Fibroblast of skin of back (primary cell): ENCODE measurements around the gene CLEC18A. TPM values are rescaled to one million over a fixed set of nuclear protein-coding genes. Genes with fewer than 3 reads are reported as not detected.
"Not testable (repeated sequence)": the region's sequence is repeated elsewhere in the genome, so short reads cannot be mapped to it uniquely, and the experiment has no call there.

Experiments used
- DNase-seq: peaks from one replicate; pipeline ENCODE4 v3.0.0-alpha.2; 2013
- polyA plus RNA-seq, 2 experiments: library from polyadenylated mRNA; unstranded; fragments of 120-200 nt; gene quantifications; one replicate each; pipeline ENCODE4 v1.2.1, GENCODE V29; 2013; ENCODE audit not compliant: insufficient read length in 2 of 2

The CLEC18A gene
- 0.12 TPM for polyA plus RNA-seq (2013, experiment 1 of 2; ENCODE audit: insufficient read length)
- 0.08 TPM for polyA plus RNA-seq (2013, experiment 2 of 2; ENCODE audit: insufficient read length)

DNA sequence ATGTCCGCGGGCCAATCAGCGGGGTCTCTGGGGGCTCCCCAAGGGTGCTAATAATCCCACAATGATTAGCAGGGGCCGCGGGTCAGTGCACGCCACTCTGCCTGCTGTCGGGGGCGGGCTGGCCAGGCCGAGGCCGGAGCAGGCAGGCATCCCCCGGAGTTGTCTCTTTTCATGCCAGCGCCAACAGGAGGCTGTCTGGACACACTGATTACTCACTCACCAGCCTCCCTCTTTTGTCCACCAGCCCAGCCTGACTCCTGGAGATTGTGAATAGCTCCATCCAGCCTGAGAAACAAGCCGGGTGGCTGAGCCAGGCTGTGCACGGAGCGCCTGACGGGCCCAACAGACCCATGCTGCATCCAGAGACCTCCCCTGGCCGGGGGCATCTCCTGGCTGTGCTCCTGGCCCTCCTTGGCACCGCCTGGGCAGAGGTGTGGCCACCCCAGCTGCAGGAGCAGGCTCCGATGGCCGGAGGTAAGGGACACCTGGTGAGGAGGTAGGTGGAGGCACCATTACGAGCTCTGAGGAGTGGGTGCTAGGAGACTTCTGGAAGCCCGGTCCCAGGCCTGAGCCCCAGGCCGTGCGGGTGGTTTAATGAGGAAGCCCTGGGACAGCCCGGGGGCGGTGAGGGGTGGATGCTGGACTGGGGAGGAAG lies at the start of gene CLEC18A:
Gene CLEC18A (plus strand): TSS at position 318 of the 655 bp plus-strand sequence. CDS start 33 bp downstream, at position 351.
- DNase-seq, result not testable (repeated sequence)

DNA sequence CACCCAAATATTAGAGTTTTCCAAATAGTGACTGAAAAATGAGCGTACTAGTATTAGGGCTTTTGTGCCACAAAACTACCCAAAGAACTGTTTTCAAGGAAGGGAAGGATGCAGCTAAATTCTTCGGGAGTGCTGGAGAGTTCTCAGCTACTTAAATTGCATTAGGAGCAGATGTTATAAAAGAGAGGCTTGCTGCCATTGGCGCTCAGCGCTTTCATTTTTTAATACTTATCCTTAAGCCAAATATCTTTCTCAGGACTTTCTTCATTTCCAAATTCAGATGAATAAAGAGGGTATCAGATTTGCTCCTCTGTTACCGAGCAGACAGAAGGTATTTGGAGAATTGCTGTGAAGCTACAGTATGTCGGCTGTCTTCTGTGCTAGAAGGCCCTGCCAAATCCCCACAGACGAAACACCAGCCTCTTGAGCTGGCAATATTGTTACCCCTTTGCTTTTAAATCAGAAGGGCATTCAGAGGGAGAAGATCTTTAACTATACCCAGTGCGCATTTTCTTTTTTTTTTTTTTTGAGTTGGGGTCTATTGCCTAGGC lies 47.2 kb upstream of the CLEC18A start:
- DNase-seq, result no peak

DNA sequence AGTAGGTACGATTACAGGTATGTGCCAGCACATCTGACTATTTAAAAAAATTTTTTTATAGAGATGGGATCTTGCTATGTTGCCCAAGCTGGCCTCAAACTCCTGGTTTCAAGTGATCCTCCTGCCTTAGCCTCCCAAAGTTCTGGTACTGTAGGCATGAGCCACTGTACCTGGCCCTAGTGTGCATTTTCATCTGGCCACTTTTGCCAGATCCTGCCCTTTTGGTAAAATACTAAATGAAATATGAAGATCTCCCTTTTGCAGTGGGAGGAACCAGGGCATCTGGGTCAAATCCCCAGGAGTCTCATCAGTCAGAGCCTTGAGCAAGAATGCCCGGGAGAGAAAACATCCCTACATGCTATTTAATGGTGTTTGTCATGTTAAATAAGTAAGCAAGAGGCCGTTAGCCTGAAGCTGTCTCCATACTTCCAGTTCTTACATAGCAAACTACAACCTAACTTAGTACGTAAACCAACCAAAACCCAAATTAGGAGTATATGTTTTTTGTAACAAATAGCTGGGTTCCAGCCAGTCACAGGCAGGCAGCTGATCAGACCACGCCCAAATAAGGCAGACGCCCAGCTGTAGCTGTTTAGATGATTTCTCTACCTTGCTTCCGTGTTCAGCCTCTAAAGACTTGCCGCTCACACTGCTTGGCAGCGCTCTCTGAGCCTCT lies 46.5 kb upstream of the CLEC18A start:
- DNase-seq, result no peak

DNA sequence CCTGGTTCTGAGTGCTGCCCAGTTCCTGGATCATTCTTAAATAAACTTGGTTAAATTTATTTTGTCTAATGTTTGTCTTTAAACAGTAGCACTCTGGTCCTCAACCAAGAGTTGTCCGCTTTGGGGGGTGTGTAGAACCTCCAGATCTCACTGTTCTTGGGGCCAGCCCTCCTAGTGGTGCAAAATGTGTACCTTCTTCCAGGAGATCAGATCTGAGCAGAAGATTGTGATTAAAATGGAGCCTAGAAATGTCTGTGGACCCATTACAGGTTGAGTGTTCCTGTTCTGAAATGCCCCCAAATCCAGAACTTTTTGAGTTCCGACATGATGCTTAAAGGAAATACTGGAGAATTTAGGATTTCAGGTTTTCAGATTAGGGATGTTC lies 46.0 kb upstream of the CLEC18A start:
- DNase-seq, result no peak

DNA sequence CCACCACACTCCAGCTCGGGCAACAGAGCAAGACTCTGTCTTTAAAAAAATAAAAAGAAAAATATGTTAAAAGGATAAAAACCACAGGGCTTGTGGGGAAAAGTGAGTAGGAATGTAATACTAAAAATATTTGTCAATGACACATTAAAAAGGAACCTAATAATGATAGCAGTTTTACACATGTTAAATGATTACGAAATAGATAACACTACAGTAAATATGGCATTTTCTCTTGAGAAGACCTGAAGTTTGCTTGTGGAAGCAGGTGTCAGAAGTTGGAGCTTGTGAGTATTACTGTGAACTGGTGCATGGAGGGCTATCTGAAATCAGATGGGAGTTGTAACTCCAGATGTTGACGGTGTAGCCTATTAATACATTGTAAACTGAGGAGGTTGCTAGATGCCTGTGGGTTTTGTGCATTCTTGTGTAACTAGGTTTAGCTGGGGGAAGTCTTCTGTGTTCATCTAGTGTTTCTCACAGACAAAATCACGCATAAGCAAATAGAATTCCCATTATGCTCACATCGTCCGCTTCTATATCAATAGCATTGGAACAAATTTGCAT lies 44.2 kb upstream of the CLEC18A start:
- peak; percentile 68 for DNase-seq

DNA sequence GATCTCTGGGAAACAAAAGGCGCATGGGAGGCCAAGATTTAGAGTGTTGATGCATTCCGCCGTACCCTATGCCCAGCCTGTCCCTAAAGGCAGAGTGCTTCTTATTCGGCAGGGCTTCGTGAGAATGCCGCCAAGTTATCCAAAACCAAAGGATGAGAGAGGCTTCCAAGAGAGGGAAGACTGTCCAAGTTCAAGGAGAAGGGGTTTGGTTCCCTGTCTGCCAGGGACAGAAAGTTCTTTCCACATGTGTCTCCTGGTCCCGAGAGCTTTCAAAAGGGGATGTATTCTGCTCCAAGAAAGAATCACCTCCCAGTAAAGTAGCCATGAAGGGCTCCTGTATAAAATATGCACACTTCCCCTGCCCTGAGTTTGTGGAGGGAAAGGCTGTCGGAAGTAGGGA lies 42.1 kb upstream of the CLEC18A start:
- DNase-seq, result no peak

DNA sequence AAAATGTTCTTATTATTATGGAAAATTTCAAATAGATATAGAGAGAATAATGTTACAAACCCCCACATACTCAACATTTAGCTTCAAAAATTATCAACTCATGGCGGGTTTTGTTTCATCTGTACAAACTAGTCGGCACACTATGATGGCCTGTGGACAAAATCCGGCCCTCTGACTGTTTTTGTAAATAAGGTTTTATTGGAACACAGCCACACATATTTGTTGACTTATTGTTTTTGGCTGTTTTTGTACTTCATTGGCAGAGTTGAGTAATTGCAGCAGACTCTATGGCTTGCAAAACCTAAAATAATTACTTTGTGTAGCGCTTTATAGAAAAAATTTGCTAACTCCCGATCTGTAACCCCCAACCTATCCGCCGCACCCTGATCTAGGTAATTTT lies 41.4 kb upstream of the CLEC18A start:
- DNase-seq, result no peak

DNA sequence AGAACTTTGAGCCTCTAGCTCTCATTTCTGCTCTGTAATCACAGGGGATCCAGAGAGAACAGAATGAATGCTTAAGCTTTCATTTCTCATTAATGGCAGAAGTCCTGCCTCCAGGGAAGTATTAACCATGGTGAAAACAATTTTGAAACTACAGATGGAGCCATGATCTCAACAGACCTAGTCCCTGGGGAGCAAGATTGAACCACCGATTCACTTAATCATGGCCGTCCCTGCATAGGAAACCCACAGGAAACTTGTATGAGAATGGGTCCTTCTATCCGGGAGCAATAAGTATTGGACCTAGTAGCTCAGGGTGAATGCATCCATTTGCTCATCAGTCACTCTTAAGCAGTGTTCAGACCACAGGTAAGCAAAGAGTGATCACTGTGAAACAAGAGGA lies 40.2 kb upstream of the CLEC18A start:
- DNase-seq, result no peak

DNA sequence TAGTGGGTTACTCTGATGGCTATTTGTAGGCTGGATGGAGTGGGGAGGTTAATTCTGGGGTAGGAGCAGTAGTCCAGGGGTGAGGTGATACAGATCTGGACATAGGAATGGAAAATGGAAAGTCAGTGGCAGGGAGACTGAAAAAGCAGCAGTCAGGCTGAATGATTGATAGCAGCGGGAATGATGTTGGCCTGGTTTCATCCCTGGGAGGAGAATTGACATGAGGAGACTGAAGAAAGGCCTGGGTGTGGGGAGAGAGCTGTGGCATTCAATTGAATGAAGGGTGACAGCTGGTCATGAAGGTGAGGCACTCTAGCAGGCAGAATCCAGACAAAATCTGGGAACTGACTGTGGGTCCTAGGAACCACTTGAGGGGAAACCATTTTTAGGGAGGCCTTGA lies 34.7 kb upstream of the CLEC18A start:
- DNase-seq, result no peak

DNA sequence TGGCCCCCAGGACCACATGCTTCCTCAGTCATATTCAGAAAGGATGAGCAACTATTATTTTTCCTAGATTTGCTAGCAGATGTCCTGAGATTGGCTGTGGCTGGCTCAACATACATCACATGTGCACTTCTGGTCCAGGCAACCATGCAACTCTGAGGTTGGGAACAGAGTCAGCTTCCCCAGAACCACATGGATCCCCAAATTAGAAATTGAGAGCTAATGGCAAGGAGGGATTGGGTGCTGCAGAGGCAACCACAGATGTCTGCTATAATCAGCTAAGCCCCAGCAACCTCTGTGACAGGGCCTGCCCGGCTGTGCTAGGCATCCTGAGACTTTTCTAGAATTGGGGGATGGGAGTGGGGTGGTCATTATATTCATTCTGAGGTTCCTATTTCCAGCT lies 33.8 kb upstream of the CLEC18A start:
- no peak for DNase-seq

DNA sequence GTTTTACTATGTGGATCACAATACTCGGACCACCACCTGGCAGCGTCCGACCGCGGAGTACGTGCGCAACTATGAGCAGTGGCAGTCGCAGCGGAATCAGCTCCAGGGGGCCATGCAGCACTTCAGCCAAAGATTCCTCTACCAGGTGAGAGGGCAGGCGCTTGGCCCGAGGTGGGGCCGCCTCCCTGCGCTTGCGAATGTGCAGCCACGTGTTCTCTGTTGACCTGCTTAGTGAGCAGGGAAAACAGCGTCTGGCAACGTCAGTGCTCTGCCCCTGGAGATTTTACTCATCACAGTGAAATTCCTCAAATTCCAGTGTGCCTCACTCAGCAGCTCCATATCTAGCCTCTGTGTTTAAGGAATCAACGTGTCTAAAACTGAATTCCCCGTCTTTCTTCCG lies 33.4 kb upstream of the CLEC18A start:
- peak; percentile 97 for DNase-seq

DNA sequence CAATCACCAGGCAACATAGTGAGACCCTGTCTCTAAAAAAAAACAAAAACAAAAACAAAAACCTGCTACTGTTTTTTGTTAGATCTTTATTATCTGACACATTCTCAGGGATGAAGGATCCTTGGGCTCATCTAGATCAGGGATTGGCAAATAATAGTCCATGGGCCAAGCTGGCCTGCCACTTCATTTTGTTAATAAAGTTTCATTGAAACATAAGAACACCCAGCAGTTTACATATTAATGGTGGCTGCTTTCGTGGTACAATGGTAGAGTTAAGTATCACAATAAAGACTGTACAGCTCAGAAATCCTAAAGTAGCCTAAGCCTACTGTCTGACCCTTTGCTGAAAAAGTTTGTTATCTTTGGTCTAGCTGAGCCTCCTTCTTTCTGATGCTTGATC lies 32.9 kb upstream of the CLEC18A start:
- DNase-seq, result peak; percentile 18

DNA sequence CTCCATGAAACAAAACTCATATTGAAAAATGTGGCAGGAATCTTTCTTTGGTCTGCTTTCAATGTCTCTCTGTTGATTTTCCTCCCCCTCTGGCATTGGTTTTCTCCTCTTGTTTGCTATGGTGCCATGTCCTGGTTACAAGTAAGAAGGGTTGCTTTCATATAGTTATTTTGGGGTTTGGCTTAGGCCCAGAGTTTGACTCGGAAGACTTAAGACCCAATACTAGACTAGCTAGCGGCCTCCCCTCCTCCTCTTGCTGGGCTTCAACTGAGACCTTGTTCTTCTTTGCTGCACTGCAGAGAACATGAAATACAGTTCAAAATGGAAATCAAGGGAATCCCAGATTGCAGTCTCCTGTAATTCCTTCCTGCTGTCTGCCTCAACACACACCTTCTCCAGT lies 30.0 kb upstream of the CLEC18A start:
- peak; percentile 39 for DNase-seq

DNA sequence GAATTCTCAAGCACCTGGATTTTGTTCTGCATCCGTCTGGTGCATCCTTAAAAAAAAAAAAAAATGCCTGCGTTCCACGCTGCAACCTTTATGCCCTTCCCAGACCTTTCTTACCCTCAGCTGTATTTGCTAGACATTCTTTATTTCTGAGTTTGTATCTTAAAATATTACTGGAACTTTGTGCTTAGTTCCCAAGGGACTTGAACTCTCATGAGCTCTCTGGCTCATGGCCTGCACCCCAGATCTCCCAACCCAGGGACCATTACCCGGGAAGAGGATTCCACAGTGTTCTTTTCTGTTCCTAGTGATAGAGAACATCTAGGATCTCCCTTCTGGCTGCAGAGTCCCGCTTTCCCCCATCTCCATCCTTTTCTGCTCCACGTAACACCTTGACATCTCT lies 28.9 kb upstream of the CLEC18A start:
- DNase-seq, result peak; percentile 45

DNA sequence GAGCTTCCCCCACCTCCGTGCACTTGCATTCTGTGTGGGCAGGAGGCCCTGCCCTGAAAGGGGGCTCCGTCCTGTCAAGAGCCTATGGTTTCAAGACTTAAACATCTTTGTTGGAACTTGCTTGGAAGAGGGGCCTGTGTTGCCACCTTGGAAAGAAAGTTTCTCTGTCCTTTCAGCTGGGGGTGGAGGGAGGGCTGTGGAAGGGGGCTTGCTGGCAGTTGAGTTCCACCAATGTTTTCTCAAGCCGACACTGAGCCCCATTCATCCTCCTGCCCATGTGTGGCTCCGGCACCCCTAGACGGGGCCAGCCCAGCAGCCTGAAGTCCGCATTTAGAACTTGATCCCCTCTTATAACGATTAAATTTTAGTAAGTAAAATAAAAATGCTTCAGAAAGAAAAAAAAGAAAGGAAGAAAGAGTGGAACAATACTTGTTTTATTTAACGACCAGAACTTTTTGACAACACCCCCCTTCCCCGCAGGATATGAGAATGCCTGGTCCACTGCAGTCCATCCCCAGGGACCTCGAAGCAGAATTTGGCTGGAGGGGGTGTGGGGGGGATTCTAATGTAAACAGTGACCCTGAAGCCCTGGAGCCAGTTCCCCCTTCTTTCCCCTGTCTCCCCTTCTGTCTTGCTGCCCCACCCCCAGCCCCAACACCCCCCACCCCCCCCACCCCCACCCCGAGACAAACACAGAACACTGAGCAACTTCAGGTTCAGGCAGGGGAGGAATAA lies 26.9 kb upstream of the CLEC18A start:
- DNase-seq, result peak; percentile 21

DNA sequence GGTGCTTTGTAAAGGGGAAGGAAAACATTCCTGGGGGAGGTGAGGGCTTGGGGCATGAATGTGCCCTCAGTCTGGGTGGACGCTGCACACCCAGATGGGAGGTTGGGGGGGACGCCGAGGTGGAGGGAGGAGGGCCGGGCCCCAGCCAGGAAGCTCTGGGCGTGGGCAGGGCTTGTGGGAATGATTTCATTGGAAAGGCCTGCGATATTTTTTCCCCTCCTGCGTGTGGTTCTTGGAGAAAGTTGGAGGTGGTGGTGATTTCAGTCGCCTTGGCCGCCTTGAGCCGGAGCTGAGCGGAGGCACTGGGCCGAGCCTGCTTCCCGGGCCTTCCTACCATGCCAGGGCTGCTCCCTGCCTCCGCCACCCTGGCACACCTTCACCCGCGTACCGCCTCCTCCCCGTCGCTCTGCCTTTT lies 26.4 kb upstream of the CLEC18A start:
- DNase-seq, result peak; percentile 89

DNA sequence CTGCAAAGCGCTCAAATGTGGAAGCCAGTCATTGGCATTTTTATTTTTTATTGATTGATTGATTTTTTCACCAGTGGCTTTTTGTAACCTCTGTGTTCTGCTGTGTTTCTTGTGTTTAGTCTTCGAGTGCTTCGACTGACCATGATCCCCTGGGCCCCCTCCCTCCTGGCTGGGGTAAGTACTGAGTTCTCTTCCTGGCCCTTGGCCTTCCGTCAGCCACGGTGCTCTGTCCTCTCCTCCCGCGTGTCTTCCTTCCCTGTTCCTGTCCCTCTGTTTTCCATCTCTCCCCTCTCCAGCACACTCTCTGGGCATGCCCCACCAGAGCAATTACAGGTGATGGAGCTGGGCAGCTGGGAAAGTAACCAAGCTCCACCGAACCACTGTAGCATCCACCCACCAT lies 25.8 kb upstream of the CLEC18A start:
- DNase-seq, result no peak

DNA sequence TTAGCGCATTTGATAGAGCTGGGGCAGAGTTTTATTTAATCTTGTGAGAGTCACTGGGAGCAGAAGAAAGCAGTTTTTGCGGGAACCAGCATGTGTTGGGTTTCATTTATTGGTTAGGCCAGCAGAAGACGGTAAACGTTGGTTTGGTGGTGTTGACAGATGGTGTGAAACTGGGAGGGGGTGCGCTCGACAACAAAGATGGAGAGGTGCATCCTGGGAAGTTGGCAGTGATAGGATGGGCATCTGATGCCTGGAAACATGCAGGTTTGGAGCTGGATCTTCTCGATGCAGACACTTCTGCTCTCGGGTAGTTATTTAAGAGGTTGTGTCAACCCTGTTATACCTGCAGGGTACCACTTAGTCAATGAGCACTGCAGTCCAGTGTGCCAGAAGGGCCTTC lies 24.9 kb upstream of the CLEC18A start:
- DNase-seq, result no peak

DNA sequence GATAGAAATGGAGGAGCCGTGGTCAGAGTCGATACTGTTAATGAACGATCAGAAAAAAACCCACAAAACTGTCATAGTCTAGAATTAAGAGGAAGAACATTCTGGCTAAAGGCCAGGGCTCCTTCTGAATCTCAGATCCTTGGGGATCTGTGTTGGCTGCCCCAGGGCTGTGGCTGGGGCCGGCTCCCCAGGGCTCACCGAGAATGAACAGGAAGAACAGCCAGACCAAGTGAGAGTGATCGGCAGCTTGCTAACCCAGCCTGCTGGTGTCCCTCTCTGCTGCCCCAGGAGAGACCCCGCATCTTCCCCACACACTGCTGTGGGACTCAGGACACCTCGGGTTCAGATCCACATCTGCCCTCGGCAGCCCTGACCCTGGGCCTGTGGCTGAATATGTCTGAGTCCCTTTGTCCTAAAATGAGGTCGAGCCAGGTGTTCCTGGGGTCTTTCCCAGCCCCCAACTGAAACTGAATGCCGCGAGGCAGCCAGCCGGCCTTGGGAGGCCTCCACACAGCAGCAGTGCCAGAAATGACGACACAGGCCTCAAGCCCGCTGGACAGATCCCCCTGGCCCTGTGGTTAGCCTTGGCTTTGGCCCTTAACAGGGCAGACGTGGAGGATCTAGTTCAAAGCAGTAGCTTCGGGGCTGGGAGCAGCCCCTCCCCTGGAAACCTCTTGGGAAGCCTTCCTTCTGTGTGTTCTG lies 23.9 kb upstream of the CLEC18A start:
- DNase-seq, result peak; percentile 44

DNA sequence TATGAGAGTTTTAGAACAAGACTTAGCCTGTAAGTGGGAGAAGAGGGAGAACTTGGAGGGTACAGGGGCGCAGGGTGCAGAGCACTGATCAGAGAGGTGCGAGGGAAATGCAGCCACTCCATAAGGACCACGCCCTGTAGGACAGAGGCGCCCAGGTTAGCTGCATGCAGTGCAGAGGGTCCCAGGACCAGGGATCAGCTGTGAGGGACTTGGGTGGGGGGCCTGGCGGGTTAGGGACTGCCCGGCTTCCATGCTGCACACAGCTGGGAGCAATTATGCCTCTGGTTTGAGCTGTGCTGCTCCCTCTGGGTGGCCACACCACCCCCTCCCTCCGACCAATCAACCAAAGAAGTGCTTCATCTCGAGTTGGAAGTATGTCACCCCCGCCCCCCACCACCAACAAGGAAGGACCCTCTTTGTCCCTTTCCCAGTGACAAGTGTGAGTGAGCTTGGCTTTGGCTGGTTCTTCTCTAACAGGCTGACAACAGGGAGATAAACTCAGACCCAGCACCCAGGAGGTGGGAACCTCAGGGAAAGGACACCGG lies 22.2 kb upstream of the CLEC18A start:
- DNase-seq, result no peak

DNA sequence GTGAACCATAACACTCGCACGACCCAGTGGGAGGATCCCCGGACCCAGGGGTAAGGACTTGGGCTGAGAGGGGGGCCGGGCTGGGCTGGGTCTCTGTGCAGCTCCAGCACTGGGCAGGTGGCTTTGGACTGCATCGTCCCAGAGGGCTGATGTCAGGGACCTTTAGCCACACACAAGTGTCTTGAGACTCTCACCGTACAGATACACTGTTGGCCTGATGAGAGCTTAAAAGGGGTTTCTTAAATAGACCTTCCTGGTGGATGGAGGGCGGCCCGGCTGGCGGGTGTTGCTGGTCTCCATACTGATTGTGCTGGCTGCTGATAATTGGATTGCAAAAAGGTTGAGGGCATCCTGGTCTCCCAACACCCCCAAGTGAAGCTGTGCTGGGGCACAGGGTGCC lies 21.7 kb upstream of the CLEC18A start:
- no peak for DNase-seq
